ENCODE measurements around the gene C1orf21.

C1orf21 gene

GRCh38 chr1:184507165-184507564, 120.3 kb downstream of the C1orf21 start:
- H3K9me3 ChIP-seq (ENCODE audit: control insufficient read depth, low read length): no peaks in the 10 kb centered on the region
- no peaks in the 10 kb centered on the region for H3K36me3 ChIP-seq (ENCODE audit: control insufficient read depth, insufficient read depth, low read length, severe bottlenecking)
- no peak overlapping the region for H3K4me3 ChIP-seq (ENCODE audit: low read length)
- H3K9ac ChIP-seq (ENCODE audit: low read length): peak overlapping the region; percentile 3
- DNase-seq (ENCODE audit: low read depth): no peak
- H3K27me3 ChIP-seq (replicated peaks; ENCODE audit: control insufficient read depth, insufficient read depth, low read length): no peaks in the 10 kb centered on the region
- peaks cover 34% of the 10 kb centered on the region for H3K4me1 ChIP-seq (ENCODE audit: control insufficient read depth, insufficient read depth, low read length)

- H3K4me1 ChIP-seq (ENCODE audit: control insufficient read depth, insufficient read depth, low read length): peaks cover 34% of the 10 kb centered on the region
- peak overlapping the region; percentile 60 for H3K9ac ChIP-seq (ENCODE audit: low read length)
Observed at GRCh38 chr1:184507604-184508280, 120.9 kb downstream of the C1orf21 start.

GRCh38 chr1:184509105-184509504, 122.3 kb downstream of the C1orf21 start:
- peaks cover 34% of the 10 kb centered on the region for H3K4me1 ChIP-seq (ENCODE audit: control insufficient read depth, insufficient read depth, low read length)
- peak overlapping the region; percentile 60 for H3K9ac ChIP-seq (ENCODE audit: low read length)
- no peaks in the 10 kb centered on the region for H3K27me3 ChIP-seq (replicated peaks; ENCODE audit: control insufficient read depth, insufficient read depth, low read length)
- no peaks in the 10 kb centered on the region for H3K36me3 ChIP-seq (ENCODE audit: control insufficient read depth, insufficient read depth, low read length, severe bottlenecking)
- peak; percentile 50 for DNase-seq (ENCODE audit: low read depth)
- H3K4me3 ChIP-seq (ENCODE audit: low read length): no peak overlapping the region
- no peaks in the 10 kb centered on the region for H3K9me3 ChIP-seq (ENCODE audit: control insufficient read depth, low read length)

More at GRCh38 chr1:184507604-184508280, 120.9 kb downstream of the C1orf21 start:
- peak overlapping the region; percentile 51 for H3K4me3 ChIP-seq (ENCODE audit: low read length)
- no peaks in the 10 kb centered on the region for H3K27me3 ChIP-seq (replicated peaks; ENCODE audit: control insufficient read depth, insufficient read depth, low read length)
- DNase-seq (ENCODE audit: low read depth): peak; percentile 47
- no peaks in the 10 kb centered on the region for H3K36me3 ChIP-seq (ENCODE audit: control insufficient read depth, insufficient read depth, low read length, severe bottlenecking)
- no peaks in the 10 kb centered on the region for H3K9me3 ChIP-seq (ENCODE audit: control insufficient read depth, low read length)

GRCh38 chr1:184510110-184510509, 123.3 kb downstream of the C1orf21 start:
- no peaks in the 10 kb centered on the region for H3K9me3 ChIP-seq (ENCODE audit: control insufficient read depth, low read length)

GRCh38 chr1:184512724-184513123, 125.9 kb downstream of the C1orf21 start:
- Histone ChIP-seq H3K9ac (ENCODE audit: low read length) (no peak overlapping the region), H3K27me3 (replicated peaks; ENCODE audit: control insufficient read depth, insufficient read depth, low read length) (no peaks in the 10 kb centered on the region), H3K9me3 (ENCODE audit: control insufficient read depth, low read length) (no peaks in the 10 kb centered on the region), H3K4me3 (ENCODE audit: low read length) (no peak overlapping the region), H3K4me1 (ENCODE audit: control insufficient read depth, insufficient read depth, low read length) (peaks cover 34% of the 10 kb centered on the region), H3K36me3 (ENCODE audit: control insufficient read depth, insufficient read depth, low read length, severe bottlenecking) (no peaks in the 10 kb centered on the region)
- no peak for DNase-seq (ENCODE audit: low read depth)

More at GRCh38 chr1:184510110-184510509, 123.3 kb downstream of the C1orf21 start:
- Histone ChIP-seq H3K36me3 (ENCODE audit: control insufficient read depth, insufficient read depth, low read length, severe bottlenecking) (no peaks in the 10 kb centered on the region), H3K9ac (ENCODE audit: low read length) (no peak overlapping the region), H3K27me3 (replicated peaks; ENCODE audit: control insufficient read depth, insufficient read depth, low read length) (no peaks in the 10 kb centered on the region), H3K4me1 (ENCODE audit: control insufficient read depth, insufficient read depth, low read length) (peaks cover 42% of the 10 kb centered on the region), H3K4me3 (ENCODE audit: low read length) (no peak overlapping the region)
- DNase-seq (ENCODE audit: low read depth): no peak

GRCh38 chr1:184513421-184513820, 126.6 kb downstream of the C1orf21 start:
- Histone ChIP-seq H3K4me1 (ENCODE audit: control insufficient read depth, insufficient read depth, low read length) (peaks cover 27% of the 10 kb centered on the region), H3K36me3 (ENCODE audit: control insufficient read depth, insufficient read depth, low read length, severe bottlenecking) (no peaks in the 10 kb centered on the region), H3K9ac (ENCODE audit: low read length) (no peak overlapping the region), H3K9me3 (ENCODE audit: control insufficient read depth, low read length) (no peaks in the 10 kb centered on the region), H3K4me3 (ENCODE audit: low read length) (peak overlapping the region; percentile 35), H3K27me3 (replicated peaks; ENCODE audit: control insufficient read depth, insufficient read depth, low read length) (no peaks in the 10 kb centered on the region)
- no peak for DNase-seq (ENCODE audit: low read depth)

GRCh38 chr1:184513966-184514365, 127.1 kb downstream of the C1orf21 start:
- H3K4me3 ChIP-seq (ENCODE audit: low read length): peak overlapping the region; percentile 35
- H3K27me3 ChIP-seq (replicated peaks; ENCODE audit: control insufficient read depth, insufficient read depth, low read length): no peaks in the 10 kb centered on the region
- H3K9me3 ChIP-seq (ENCODE audit: control insufficient read depth, low read length): no peaks in the 10 kb centered on the region
- no peaks in the 10 kb centered on the region for H3K36me3 ChIP-seq (ENCODE audit: control insufficient read depth, insufficient read depth, low read length, severe bottlenecking)
- peaks cover 25% of the 10 kb centered on the region for H3K4me1 ChIP-seq (ENCODE audit: control insufficient read depth, insufficient read depth, low read length)
- H3K9ac ChIP-seq (ENCODE audit: low read length): peak overlapping the region; percentile 2
- DNase-seq (ENCODE audit: low read depth): peak; percentile 62

- H3K4me1 ChIP-seq (ENCODE audit: control insufficient read depth, insufficient read depth, low read length): peaks cover 20% of the 10 kb centered on the region
- no peak overlapping the region for H3K4me3 ChIP-seq (ENCODE audit: low read length)
- H3K36me3 ChIP-seq (ENCODE audit: control insufficient read depth, insufficient read depth, low read length, severe bottlenecking): no peaks in the 10 kb centered on the region
- no peaks in the 10 kb centered on the region for H3K27me3 ChIP-seq (replicated peaks; ENCODE audit: control insufficient read depth, insufficient read depth, low read length)
- H3K9ac ChIP-seq (ENCODE audit: low read length): peak overlapping the region; percentile 2
- peak; percentile 23 for DNase-seq (ENCODE audit: low read depth)
- H3K9me3 ChIP-seq (ENCODE audit: control insufficient read depth, low read length): no peaks in the 10 kb centered on the region
Observed at GRCh38 chr1:184514447-184514846, 127.6 kb downstream of the C1orf21 start.

- Histone ChIP-seq H3K9ac (ENCODE audit: low read length) (no peak overlapping the region), H3K4me1 (ENCODE audit: control insufficient read depth, insufficient read depth, low read length) (peaks cover 23% of the 10 kb centered on the region), H3K27me3 (replicated peaks; ENCODE audit: control insufficient read depth, insufficient read depth, low read length) (no peaks in the 10 kb centered on the region), H3K4me3 (ENCODE audit: low read length) (no peak overlapping the region), H3K36me3 (ENCODE audit: control insufficient read depth, insufficient read depth, low read length, severe bottlenecking) (no peaks in the 10 kb centered on the region), H3K9me3 (ENCODE audit: control insufficient read depth, low read length) (no peaks in the 10 kb centered on the region)
- no peak for DNase-seq (ENCODE audit: low read depth)
Observed at GRCh38 chr1:184517130-184517529, 130.3 kb downstream of the C1orf21 start.

- no peak overlapping the region for H3K9ac ChIP-seq (ENCODE audit: low read length)
- H3K4me3 ChIP-seq (ENCODE audit: low read length): no peak overlapping the region
- H3K9me3 ChIP-seq (ENCODE audit: control insufficient read depth, low read length): no peaks in the 10 kb centered on the region
- H3K36me3 ChIP-seq (ENCODE audit: control insufficient read depth, insufficient read depth, low read length, severe bottlenecking): no peaks in the 10 kb centered on the region
- H3K4me1 ChIP-seq (ENCODE audit: control insufficient read depth, insufficient read depth, low read length): peaks cover 18% of the 10 kb centered on the region
- no peaks in the 10 kb centered on the region for H3K27me3 ChIP-seq (replicated peaks; ENCODE audit: control insufficient read depth, insufficient read depth, low read length)
- DNase-seq (ENCODE audit: low read depth): no peak
Observed at GRCh38 chr1:184518736-184519357, 132.0 kb downstream of the C1orf21 start.

- H3K36me3 ChIP-seq (ENCODE audit: control insufficient read depth, insufficient read depth, low read length, severe bottlenecking): no peaks in the 10 kb centered on the region
- H3K4me3 ChIP-seq (ENCODE audit: low read length): no peak overlapping the region
- H3K9me3 ChIP-seq (ENCODE audit: control insufficient read depth, low read length): no peaks in the 10 kb centered on the region
- no peak overlapping the region for H3K9ac ChIP-seq (ENCODE audit: low read length)
- no peak for DNase-seq (ENCODE audit: low read depth)
- peaks cover 14% of the 10 kb centered on the region for H3K4me1 ChIP-seq (ENCODE audit: control insufficient read depth, insufficient read depth, low read length)
- no peaks in the 10 kb centered on the region for H3K27me3 ChIP-seq (replicated peaks; ENCODE audit: control insufficient read depth, insufficient read depth, low read length)
Observed at GRCh38 chr1:184520336-184520735, 133.5 kb downstream of the C1orf21 start.
